ENCODE measurements around the gene DCDC2C. TPM values are rescaled to one million over a fixed set of nuclear protein-coding genes. Genes with fewer than 3 reads are reported as not detected.

DCDC2C gene
- total RNA-seq, 1 experiment from 2014 or later: not detected

GRCh38 chr2:3745920-3746319 is 42.5 kb downstream of the DCDC2C start (continued):
- no peak for TF ChIP-seq PRDM15 (CRISPR knock-in tag; IDR thresholded peaks at IDR 0.05)
- TF ChIP-seq CREB1 (CRISPR knock-in tag; IDR thresholded peaks at IDR 0.05): no peak
- no peak for TF ChIP-seq NR3C1 (CRISPR knock-in tag; conservative IDR thresholded peaks at IDR 0.05; ENCODE audit: low read depth)
- TF ChIP-seq CDX4 (CRISPR knock-in tag; IDR thresholded peaks at IDR 0.05; ENCODE audit: borderline replicate concordance): no peak
- TF ChIP-seq TEAD1 (CRISPR knock-in tag; IDR thresholded peaks at IDR 0.05): no peak
- no peak for TF ChIP-seq ELF4 (CRISPR knock-in tag; IDR thresholded peaks at IDR 0.05; ENCODE audit: low read depth)
- TF ChIP-seq EMX1 (CRISPR knock-in tag; IDR thresholded peaks at IDR 0.05): no peak
- no peak for TF ChIP-seq ZNF281 (CRISPR knock-in tag; IDR thresholded peaks at IDR 0.05)
- TF ChIP-seq CBFB (CRISPR knock-in tag; IDR thresholded peaks at IDR 0.05; ENCODE audit: low read depth): no peak
- TF ChIP-seq CTCF (IDR thresholded peaks at IDR 0.05): no peak

- H3K9me3 Mint-ChIP-seq: peaks cover 93% of the 10 kb centered on the region
- H3K36me3 Mint-ChIP-seq: peaks cover 84% of the 10 kb centered on the region
- ATAC-seq (no peak), DNase-seq (ENCODE audit: low spot score) (no peak)
- peaks cover 42% of the 10 kb centered on the region for H3K27me3 Mint-ChIP-seq (ENCODE audit: low read depth)
- no peaks in the 10 kb centered on the region for H3K4me1 Mint-ChIP-seq
- H3K27ac Mint-ChIP-seq: no peak overlapping the region
- no peak for TF ChIP-seq ETV6 (CRISPR knock-in tag; IDR thresholded peaks at IDR 0.05)
- ChIA-PET CTCF (no interaction called here), POLR2A (no interaction called here)
- H3K4me3 Mint-ChIP-seq: no peak overlapping the region
These were observed 43.8 kb downstream of the DCDC2C start for GRCh38 chr2:3747032-3747654.

GRCh38 chr2:3747826-3748225 is 44.5 kb downstream of the DCDC2C start:
- H3K4me3 Mint-ChIP-seq: no peak overlapping the region
- H3K9me3 Mint-ChIP-seq: peaks cover 88% of the 10 kb centered on the region
- DNase-seq (ENCODE audit: low spot score) (no peak), ATAC-seq (no peak)
- H3K27ac Mint-ChIP-seq: no peak overlapping the region
- no peaks in the 10 kb centered on the region for H3K4me1 Mint-ChIP-seq
- CTCF ChIA-PET: no interaction called here
- peaks cover 79% of the 10 kb centered on the region for H3K36me3 Mint-ChIP-seq
- POLR2A ChIA-PET: no interaction called here
- peaks cover 42% of the 10 kb centered on the region for H3K27me3 Mint-ChIP-seq (ENCODE audit: low read depth)
- TF ChIP-seq SMAD4 (CRISPR knock-in tag; IDR thresholded peaks at IDR 0.05) (no peak), STAT6 (CRISPR knock-in tag; conservative IDR thresholded peaks at IDR 0.05; ENCODE audit: low read depth) (no peak), NR3C1 (CRISPR knock-in tag; conservative IDR thresholded peaks at IDR 0.05; ENCODE audit: low read depth) (no peak), NFATC4 (CRISPR knock-in tag; IDR thresholded peaks at IDR 0.05) (no peak), USF2 (CRISPR knock-in tag; IDR thresholded peaks at IDR 0.05) (no peak), FOXJ3 (CRISPR knock-in tag; IDR thresholded peaks at IDR 0.05; ENCODE audit: borderline replicate concordance) (no peak)

Data from WTC11 (cell line).